Progenitor cell of endocrine pancreas (in vitro differentiated cells): ENCODE results near the gene SPON1. TPM values are rescaled to one million over a fixed set of nuclear protein-coding genes. Genes with fewer than 3 reads are reported as not detected.

ENCODE experiments used
- DNase-seq: peaks from one replicate; pipeline ENCODE4 v3.0.0; 2021; ENCODE audit warnings: low spot score; ENCODE audit not compliant: unreplicated experiment
- H3K27ac Mint-ChIP-seq: 2 replicates; pipeline ENCODE4 v1.8.0; 2021; ENCODE audit warnings: mild to moderate bottlenecking, moderate library complexity, mixed read lengths
- H3K27me3 Mint-ChIP-seq: 2 replicates; pipeline ENCODE4 v1.8.0; 2021; ENCODE audit warnings: mixed read lengths
- H3K36me3 Mint-ChIP-seq: 2 replicates; pipeline ENCODE4 v1.8.0; 2022; ENCODE audit warnings: mixed read lengths; ENCODE audit not compliant: insufficient read depth
- H3K4me1 Mint-ChIP-seq: 2 replicates; pipeline ENCODE4 v1.8.0; 2021; ENCODE audit warnings: low read depth, mixed read lengths
- H3K4me3 Mint-ChIP-seq: 2 replicates; pipeline ENCODE4 v1.8.0; 2021; ENCODE audit warnings: low read depth, mild to moderate bottlenecking, moderate library complexity, mixed read lengths
- H3K9me3 Mint-ChIP-seq: 2 replicates; pipeline ENCODE4 v1.8.0; 2021; ENCODE audit warnings: low read depth, mixed read lengths
- total RNA-seq: library from RNA; stranded (reverse); gene quantifications from 2 replicates; pipeline ENCODE4 v1.2.1, GENCODE V29; 2021
- TF ChIP-seq, protein P1 (sequence below): fragments of 200-600 bp; sonication (generic); IDR thresholded peaks from one replicate; pipeline ENCODE4 v1.5.0; 2021; ENCODE audit warnings: antibody characterized with exemption, mild to moderate bottlenecking; ENCODE audit not compliant: unreplicated experiment

Gene SPON1
- total RNA-seq, 1 donor from 2014 or later, result 13.7 TPM

DNA sequence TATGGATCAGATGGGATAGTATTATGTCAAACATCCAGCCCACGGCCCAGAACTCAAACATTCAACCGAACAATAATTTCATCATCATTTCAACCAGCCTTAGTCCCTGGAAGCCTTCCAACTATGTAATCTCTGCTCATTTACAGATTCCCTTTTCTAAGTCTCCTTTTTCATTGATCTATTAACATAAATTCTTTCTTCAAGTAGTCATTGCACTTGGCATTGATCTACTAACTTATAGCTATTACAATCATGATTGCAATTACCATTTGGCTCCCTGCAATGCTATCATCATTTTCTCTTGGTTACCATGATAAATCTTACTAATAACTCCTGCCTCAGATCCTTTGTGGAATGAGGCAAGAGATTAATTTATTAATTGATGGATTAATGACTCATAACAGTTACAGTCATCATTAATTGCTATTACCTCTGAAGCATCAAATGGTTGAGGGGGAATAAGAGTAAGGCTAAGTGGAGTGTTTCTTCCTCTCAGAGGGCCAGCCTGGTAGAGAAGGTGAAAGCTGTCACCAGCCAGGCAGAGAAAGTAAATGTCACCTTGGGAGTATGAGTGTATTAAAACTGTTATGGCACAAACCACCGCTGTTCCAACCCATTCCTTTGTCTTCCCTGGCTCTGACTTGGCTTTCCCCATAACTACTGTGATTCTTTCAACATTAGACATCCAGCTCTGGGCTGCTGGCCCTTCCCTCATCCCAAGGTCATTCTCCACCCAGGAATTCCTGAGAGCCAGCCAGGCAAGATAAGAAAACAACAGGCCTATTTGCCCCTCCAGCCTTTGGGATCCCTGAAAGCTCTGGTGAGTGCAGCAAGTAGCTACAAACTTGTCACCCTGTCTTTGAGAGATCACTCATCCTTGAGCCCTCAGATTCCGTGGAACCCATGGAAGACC, 221.8 kb downstream of the SPON1 start:
- Mint-ChIP-seq H3K4me1 (peaks cover 4% of the 10 kb centered on the region), H3K9me3 (no peaks in the 10 kb centered on the region), H3K27ac (no peak overlapping the region), H3K4me3 (no peak overlapping the region), H3K27me3 (peaks cover 9% of the 10 kb centered on the region), H3K36me3 (no peaks in the 10 kb centered on the region)
- no peak for DNase-seq
- TF ChIP-seq, protein P1, sequence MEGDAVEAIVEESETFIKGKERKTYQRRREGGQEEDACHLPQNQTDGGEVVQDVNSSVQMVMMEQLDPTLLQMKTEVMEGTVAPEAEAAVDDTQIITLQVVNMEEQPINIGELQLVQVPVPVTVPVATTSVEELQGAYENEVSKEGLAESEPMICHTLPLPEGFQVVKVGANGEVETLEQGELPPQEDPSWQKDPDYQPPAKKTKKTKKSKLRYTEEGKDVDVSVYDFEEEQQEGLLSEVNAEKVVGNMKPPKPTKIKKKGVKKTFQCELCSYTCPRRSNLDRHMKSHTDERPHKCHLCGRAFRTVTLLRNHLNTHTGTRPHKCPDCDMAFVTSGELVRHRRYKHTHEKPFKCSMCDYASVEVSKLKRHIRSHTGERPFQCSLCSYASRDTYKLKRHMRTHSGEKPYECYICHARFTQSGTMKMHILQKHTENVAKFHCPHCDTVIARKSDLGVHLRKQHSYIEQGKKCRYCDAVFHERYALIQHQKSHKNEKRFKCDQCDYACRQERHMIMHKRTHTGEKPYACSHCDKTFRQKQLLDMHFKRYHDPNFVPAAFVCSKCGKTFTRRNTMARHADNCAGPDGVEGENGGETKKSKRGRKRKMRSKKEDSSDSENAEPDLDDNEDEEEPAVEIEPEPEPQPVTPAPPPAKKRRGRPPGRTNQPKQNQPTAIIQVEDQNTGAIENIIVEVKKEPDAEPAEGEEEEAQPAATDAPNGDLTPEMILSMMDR, result no peak

DNA sequence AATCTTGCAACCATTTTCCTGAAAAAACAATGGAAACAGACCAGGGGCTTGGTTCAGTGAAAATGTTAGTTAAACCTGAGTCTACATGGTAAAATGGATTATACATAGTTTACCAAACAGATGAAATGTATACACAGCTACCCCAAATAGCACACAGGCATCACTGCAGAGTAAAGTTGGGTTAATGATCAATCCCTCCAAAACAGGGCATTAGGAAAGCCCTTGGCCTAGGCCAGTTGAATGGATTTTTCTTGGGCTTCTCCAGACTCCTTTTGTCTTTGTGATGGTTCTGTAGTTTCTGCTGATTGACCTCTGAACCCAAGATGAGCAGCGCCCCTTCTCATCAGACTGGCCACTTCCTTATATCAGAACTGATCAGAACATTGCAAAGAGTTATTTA, 222.9 kb downstream of the SPON1 start:
- no peaks in the 10 kb centered on the region for H3K9me3 Mint-ChIP-seq
- no peak overlapping the region for H3K4me3 Mint-ChIP-seq
- DNase-seq, result no peak
- TF ChIP-seq, protein P1, result no peak
- H3K27ac Mint-ChIP-seq, result no peak overlapping the region
- H3K4me1 Mint-ChIP-seq, result peaks cover 4% of the 10 kb centered on the region
- peaks cover 9% of the 10 kb centered on the region for H3K27me3 Mint-ChIP-seq
- no peaks in the 10 kb centered on the region for H3K36me3 Mint-ChIP-seq

DNA sequence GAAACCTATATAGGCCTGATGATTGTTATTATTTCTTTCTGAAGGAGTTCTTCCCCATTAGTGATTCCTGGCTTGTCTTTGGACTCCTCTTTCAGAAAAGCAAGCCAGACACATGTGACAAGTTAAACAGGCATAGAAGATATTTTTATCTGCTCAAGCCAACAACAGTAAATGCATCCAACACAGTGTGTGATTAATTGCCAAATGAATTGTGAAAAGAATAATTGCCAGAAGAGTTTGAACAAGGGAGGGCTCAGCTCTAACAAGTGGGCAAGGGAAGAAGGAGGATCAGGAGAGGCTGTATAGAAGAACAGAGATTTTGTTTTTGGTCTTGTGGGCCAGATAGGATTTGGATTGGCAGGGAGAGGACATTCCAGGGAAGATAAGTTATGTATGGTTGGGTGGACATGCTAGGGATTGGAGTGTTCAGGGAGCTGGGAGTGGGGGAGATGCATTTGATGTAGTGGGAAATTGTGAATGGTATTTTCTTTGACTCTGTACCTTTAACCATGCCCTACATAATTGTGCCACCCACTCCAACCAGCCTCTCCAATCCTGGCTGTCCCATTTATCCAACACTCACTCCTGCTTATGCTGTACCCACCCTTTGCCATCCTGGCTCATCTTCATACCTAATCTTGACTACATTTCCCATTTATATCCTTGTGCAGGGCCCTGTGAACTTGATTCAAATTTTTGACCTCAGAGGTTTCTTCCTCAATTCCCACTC, 223.7 kb downstream of the SPON1 start:
- DNase-seq, result no peak
- Mint-ChIP-seq H3K27me3 (peaks cover 4% of the 10 kb centered on the region), H3K4me1 (peaks cover 4% of the 10 kb centered on the region), H3K27ac (no peak overlapping the region), H3K36me3 (no peaks in the 10 kb centered on the region), H3K4me3 (no peak overlapping the region), H3K9me3 (no peaks in the 10 kb centered on the region)
- TF ChIP-seq, protein P1, result no peak

DNA sequence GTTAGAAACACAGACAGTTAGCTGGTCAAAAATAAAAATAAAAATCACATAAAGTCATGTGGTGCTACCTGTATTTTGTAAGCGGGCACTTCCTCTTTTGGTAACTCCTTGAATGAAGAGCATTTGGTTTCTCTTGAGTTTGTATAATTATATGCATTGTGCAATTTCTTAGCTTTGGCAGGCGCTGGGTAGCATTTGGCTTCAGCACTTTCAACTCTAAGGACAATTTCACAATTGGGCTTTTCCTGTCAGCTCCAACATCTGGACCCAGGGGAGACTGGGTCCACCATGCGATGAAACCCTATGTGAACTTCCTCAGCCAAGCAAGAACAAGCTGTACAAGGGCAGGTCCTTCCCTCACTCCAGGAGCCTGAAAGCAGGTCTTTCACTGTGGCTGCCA, 227.4 kb downstream of the SPON1 start:
- Mint-ChIP-seq H3K4me3 (no peak overlapping the region), H3K27me3 (peaks cover 8% of the 10 kb centered on the region), H3K9me3 (no peaks in the 10 kb centered on the region)

More for the DNA sequence above, 227.4 kb downstream of the SPON1 start:
- Mint-ChIP-seq H3K4me1 (peaks cover 7% of the 10 kb centered on the region), H3K27ac (no peak overlapping the region), H3K36me3 (no peaks in the 10 kb centered on the region)
- DNase-seq, result no peak
- TF ChIP-seq, protein P1, result no peak
